Endothelial cell (in vitro differentiated cells): ENCODE results near the gene ZBTB18. TPM values are rescaled to one million over a fixed set of nuclear protein-coding genes. Genes with fewer than 3 reads are reported as not detected.

ENCODE experiments used
- DNase-seq: peaks from one replicate; pipeline ENCODE4 v3.0.0; 2021; ENCODE audit warnings: low spot score
- H3K27ac Mint-ChIP-seq: one replicate; pipeline ENCODE4 v1.8.0; 2021; ENCODE audit warnings: mixed read lengths, inconsistent platforms; ENCODE audit not compliant: unreplicated experiment
- H3K27me3 Mint-ChIP-seq: one replicate; pipeline ENCODE4 v1.8.0; 2021; ENCODE audit warnings: mild to moderate bottlenecking, moderate library complexity, mixed read lengths, inconsistent platforms; ENCODE audit not compliant: unreplicated experiment
- H3K36me3 Mint-ChIP-seq: one replicate; pipeline ENCODE4 v1.8.0; 2021; ENCODE audit warnings: mild to moderate bottlenecking, low read depth, mixed read lengths, inconsistent platforms; ENCODE audit not compliant: unreplicated experiment
- H3K4me1 Mint-ChIP-seq: one replicate; pipeline ENCODE4 v1.8.0; 2021; ENCODE audit warnings: mild to moderate bottlenecking, mixed read lengths, inconsistent platforms; ENCODE audit not compliant: unreplicated experiment
- H3K4me3 Mint-ChIP-seq: one replicate; pipeline ENCODE4 v1.8.0; 2021; ENCODE audit warnings: mild to moderate bottlenecking, mixed read lengths, inconsistent platforms; ENCODE audit not compliant: unreplicated experiment
- H3K9me3 Mint-ChIP-seq: one replicate; pipeline ENCODE4 v1.8.0; 2021; ENCODE audit warnings: mixed read lengths, inconsistent platforms; ENCODE audit not compliant: unreplicated experiment
- CTCF ChIP-seq: fragments of 200-600 bp; sonication (generic); IDR thresholded peaks from one replicate; pipeline ENCODE4 v1.5.0; 2021; ENCODE audit warnings: antibody characterized with exemption; ENCODE audit not compliant: unreplicated experiment
- total RNA-seq: library from RNA; stranded (reverse); fragmentation: NEBNext Ultra II Directional; extraction: Animal tissue kit (Norgen Biotek cat#: 25700); gene quantifications from one replicate; pipeline ENCODE4 v1.2.1, GENCODE V29; 2021; ENCODE audit not compliant: unreplicated experiment

Gene ZBTB18
- total RNA-seq, 1 donor from 2014 or later: 21.7 TPM

DNA sequence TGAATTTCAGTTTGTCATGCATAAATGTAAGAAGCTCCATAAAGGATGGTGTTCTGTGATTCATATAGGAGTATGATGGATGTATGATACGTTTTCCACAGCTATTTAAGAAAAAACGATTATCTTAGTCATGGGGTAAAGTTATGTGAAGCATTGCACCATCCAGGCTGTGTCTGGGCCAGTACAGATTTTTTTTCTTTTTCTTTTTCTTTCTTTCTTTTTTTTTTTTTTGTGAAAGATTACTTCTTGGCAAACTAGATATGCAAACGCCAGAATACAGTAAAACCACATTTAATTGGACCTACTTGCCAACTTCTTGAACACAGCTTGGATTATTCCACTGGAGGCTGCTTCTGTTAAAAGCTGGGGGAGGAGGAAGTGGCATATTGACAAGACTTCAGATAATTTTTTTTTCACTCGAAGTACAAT lies 14.9 kb downstream of the ZBTB18 start:
- DNase-seq: no peak
- H3K4me1 Mint-ChIP-seq: peaks cover 3% of the 10 kb centered on the region
- no peak overlapping the region for H3K27ac Mint-ChIP-seq
- TF ChIP-seq CTCF: no peak
- peaks cover 8% of the 10 kb centered on the region for H3K27me3 Mint-ChIP-seq
- no peak overlapping the region for H3K4me3 Mint-ChIP-seq
- H3K36me3 Mint-ChIP-seq: no peaks in the 10 kb centered on the region
- H3K9me3 Mint-ChIP-seq: no peaks in the 10 kb centered on the region

DNA sequence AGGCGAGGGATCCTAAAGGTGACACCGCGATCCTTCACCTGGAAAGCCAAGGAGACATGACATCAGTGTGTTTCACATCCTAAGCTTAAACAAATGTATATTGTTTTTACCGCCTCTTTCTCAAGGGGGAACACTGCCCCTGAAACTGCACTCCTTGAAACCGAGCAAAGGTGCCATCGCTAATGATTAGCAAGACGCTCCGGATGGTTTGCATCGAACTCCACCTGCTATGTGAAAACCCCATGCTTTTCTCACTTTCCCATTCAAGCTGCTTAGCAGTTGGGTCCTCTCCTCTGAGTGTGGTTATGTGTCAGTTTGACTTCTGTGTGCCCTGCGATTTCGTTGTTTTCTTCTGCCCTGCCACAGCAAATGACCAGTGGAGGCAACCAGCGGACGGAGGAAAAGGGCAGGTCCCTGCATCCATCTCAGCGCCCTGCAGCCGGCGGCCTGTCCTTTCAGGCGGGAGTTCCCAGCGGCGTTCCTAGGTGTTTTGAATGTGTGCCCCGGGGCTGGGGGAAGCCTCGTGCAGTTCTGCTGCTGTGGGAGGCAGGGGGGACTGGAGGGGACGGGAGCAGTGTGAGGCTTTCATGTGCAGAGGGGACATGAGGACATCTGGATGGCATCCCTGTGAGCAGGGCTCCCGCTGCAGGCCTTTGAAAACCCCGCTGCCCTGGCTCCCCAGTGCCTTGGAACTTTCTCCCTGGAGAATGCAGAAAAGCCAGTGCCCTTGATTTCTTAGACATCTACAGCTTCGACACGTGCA lies 16.1 kb downstream of the ZBTB18 start:
- Mint-ChIP-seq H3K27ac (no peak overlapping the region), H3K4me3 (no peak overlapping the region), H3K36me3 (no peaks in the 10 kb centered on the region), H3K4me1 (peaks cover 3% of the 10 kb centered on the region), H3K9me3 (no peaks in the 10 kb centered on the region), H3K27me3 (peaks cover 8% of the 10 kb centered on the region)
- no peak for DNase-seq
- TF ChIP-seq CTCF: no peak

GRCh38 chr1:244067893-244068292 lies 16.8 kb downstream of the ZBTB18 start:
- TF ChIP-seq CTCF: no peak
- no peak overlapping the region for H3K27ac Mint-ChIP-seq
- no peak for DNase-seq
- H3K4me1 Mint-ChIP-seq: peaks cover 3% of the 10 kb centered on the region
- H3K27me3 Mint-ChIP-seq: peaks cover 8% of the 10 kb centered on the region
- H3K36me3 Mint-ChIP-seq: no peaks in the 10 kb centered on the region
- H3K4me3 Mint-ChIP-seq: no peak overlapping the region
- no peaks in the 10 kb centered on the region for H3K9me3 Mint-ChIP-seq

DNA sequence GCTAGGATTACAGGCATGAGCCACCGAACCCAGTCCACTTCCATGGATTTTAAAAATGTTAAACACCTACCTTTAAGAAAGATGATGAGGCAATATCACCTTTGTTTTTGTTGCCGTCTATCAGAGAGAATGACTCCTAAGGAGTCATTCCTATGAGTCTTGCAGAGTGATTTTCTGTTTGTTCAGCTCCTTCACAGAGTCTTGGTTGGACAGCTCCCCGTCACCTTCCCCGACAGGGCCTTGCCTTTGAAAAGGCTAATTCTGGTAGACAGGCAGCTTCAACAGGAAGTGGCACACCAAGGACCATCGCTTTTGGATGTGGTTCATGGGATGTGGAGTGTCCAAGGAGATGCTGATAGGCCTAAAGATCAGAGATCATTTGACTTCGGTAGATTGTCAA lies 17.5 kb downstream of the ZBTB18 start:
- TF ChIP-seq CTCF: no peak

DNA sequence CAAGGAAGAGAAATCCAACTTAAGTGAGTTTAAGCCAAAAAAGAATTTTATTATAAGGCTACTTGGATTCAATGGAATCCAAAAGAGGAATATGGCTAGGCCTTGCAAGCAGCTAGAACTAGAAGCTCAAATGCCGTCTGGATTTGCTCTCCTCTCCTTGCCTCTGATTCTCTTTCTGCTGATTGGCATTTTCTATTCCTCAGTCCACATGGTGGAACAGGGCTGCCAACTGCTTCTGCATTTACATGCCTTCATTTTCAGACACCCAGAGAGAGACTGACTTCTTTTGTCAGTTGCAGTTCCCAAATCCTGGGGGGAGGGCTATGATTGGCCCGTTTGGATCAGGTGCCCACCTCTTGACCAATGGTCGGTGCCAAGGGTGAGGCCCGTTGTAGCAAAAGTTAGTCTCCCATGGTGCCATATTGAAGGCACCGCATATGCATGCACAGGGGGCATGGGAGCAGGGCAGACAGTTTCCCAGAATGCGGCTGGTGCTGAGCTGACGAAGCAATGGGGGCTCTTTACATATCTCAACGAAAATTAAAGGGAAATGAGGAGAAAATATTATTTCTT lies 18.3 kb downstream of the ZBTB18 start:
- peaks cover 10% of the 10 kb centered on the region for H3K27me3 Mint-ChIP-seq
- TF ChIP-seq CTCF: no peak
- H3K9me3 Mint-ChIP-seq: no peaks in the 10 kb centered on the region
- no peak overlapping the region for H3K4me3 Mint-ChIP-seq
- DNase-seq: no peak
- peaks cover 3% of the 10 kb centered on the region for H3K4me1 Mint-ChIP-seq
- peak overlapping the region; percentile 18 for H3K27ac Mint-ChIP-seq
- no peaks in the 10 kb centered on the region for H3K36me3 Mint-ChIP-seq

More for the DNA sequence above, 17.5 kb downstream of the ZBTB18 start:
- Mint-ChIP-seq H3K4me1 (peaks cover 3% of the 10 kb centered on the region), H3K36me3 (no peaks in the 10 kb centered on the region), H3K9me3 (no peaks in the 10 kb centered on the region), H3K4me3 (no peak overlapping the region), H3K27ac (no peak overlapping the region), H3K27me3 (peaks cover 8% of the 10 kb centered on the region)
- DNase-seq: no peak
